HUES64 (cell line): ENCODE measurements around the gene CXCL6. TPM values are rescaled to one million over a fixed set of nuclear protein-coding genes. Genes with fewer than 3 reads are reported as not detected.
A peak's percentile ranks its signal among the peaks of the same experiment; 100 is the strongest.

Experiments used
- H3K27ac ChIP-seq: 2 replicates; pipeline ENCODE4 v1.7.0; 2013; ENCODE audit warnings: low read depth, low read length, inconsistent platforms
- H3K27me3 ChIP-seq: 2 replicates; pipeline ENCODE4 v1.6.1; 2013; ENCODE audit warnings: mild to moderate bottlenecking, low read length; ENCODE audit not compliant: insufficient read depth
- H3K36me3 ChIP-seq: 2 replicates; pipeline ENCODE4 v1.6.1; 2013; ENCODE audit warnings: mild to moderate bottlenecking, low read length; ENCODE audit not compliant: insufficient read depth
- H3K4me1 ChIP-seq: 2 replicates; pipeline ENCODE4 v1.6.1; 2013; ENCODE audit warnings: mild to moderate bottlenecking, low read length, moderate library complexity; ENCODE audit not compliant: insufficient read depth
- H3K4me3 ChIP-seq: 2 replicates; pipeline ENCODE4 v1.5.1; 2013; ENCODE audit warnings: mild to moderate bottlenecking, low read length, moderate library complexity
- H3K9ac ChIP-seq: 2 replicates; pipeline ENCODE4 v1.6.1; 2013; ENCODE audit warnings: mild to moderate bottlenecking, low read depth, low read length
- H3K9me3 ChIP-seq: 2 replicates; pipeline ENCODE4 v1.6.1; 2013; ENCODE audit warnings: low read depth, low read length; ENCODE audit not compliant: insufficient read depth
- WGBS: fragments of 150-250, 120-280 bp; methylation state at CpG from one replicate; pipeline ENCODE4 v1.1.7; 2013; ENCODE audit warnings: missing lambda C conversion rate; 5-methylcytosine and 5-hydroxymethylcytosine counted together
- polyA plus RNA-seq, 2 experiments: library from polyadenylated mRNA; stranded (reverse); fragments of 50-300 nt; gene quantifications; one replicate each; pipeline ENCODE4 v1.2.3, GENCODE V29; 2013

CXCL6 gene
- polyA plus RNA-seq (2013, experiment 1 of 2): 3.2 TPM
- polyA plus RNA-seq (2013, experiment 2 of 2): 4.7 TPM

GRCh38 chr4:73836373-73837279 is at the start of gene CXCL6:
Gene CXCL6, plus strand, starts transcription at chr4:73836678. Its CDS starts 73 bp downstream, at chr4:73836751.
- WGBS: 4% methylated on average over 40 of the region's 41 CpGs
- H3K27ac ChIP-seq: no peak within 1 kb of the TSS
- H3K9ac ChIP-seq: peak within 1 kb of the TSS; percentile 63
- H3K4me1 ChIP-seq: peaks cover 5% of the 10 kb centered on the region; the same call in 1 of the 2 replicates
- no peaks in the 10 kb centered on the region for H3K9me3 ChIP-seq
- no peaks in the 10 kb centered on the region for H3K36me3 ChIP-seq
- H3K27me3 ChIP-seq: peaks cover 30% of the 10 kb centered on the region
- H3K4me3 ChIP-seq: peak within 1 kb of the TSS; percentile 71

GRCh38 chr4:73788411-73788810 is 48.1 kb upstream of the CXCL6 start:
- no peak overlapping the region for H3K9ac ChIP-seq
- WGBS: 91% methylated on average over 2 of the region's 2 CpGs
- no peaks in the 10 kb centered on the region for H3K36me3 ChIP-seq
- H3K4me3 ChIP-seq: no peak overlapping the region
- no peaks in the 10 kb centered on the region for H3K9me3 ChIP-seq
- no peak overlapping the region for H3K27ac ChIP-seq
- H3K27me3 ChIP-seq: no peaks in the 10 kb centered on the region
- H3K4me1 ChIP-seq: no peaks in the 10 kb centered on the region

GRCh38 chr4:73798842-73799241 is 37.6 kb upstream of the CXCL6 start:
- Histone ChIP-seq H3K27me3 (no peaks in the 10 kb centered on the region), H3K9ac (no peak overlapping the region), H3K4me3 (no peak overlapping the region), H3K9me3 (no peaks in the 10 kb centered on the region), H3K36me3 (no peaks in the 10 kb centered on the region), H3K4me1 (no peaks in the 10 kb centered on the region), H3K27ac (no peak overlapping the region)

- no peaks in the 10 kb centered on the region for H3K27me3 ChIP-seq
- H3K9ac ChIP-seq: no peak overlapping the region
- H3K27ac ChIP-seq: no peak overlapping the region
- H3K4me1 ChIP-seq: no peaks in the 10 kb centered on the region
- WGBS: no CpG with 5 or more reads among the region's 2 CpGs
- no peaks in the 10 kb centered on the region for H3K9me3 ChIP-seq
- H3K36me3 ChIP-seq: no peaks in the 10 kb centered on the region
- no peak overlapping the region for H3K4me3 ChIP-seq
Measured at GRCh38 chr4:73800206-73800605, 36.3 kb upstream of the CXCL6 start.

GRCh38 chr4:73801692-73802091 is 34.8 kb upstream of the CXCL6 start:
- 96% methylated on average over 2 of the region's 2 CpGs for WGBS
- Histone ChIP-seq H3K27me3 (no peaks in the 10 kb centered on the region), H3K4me3 (no peak overlapping the region), H3K27ac (no peak overlapping the region), H3K36me3 (no peaks in the 10 kb centered on the region), H3K4me1 (no peaks in the 10 kb centered on the region), H3K9me3 (no peaks in the 10 kb centered on the region), H3K9ac (no peak overlapping the region)

GRCh38 chr4:73803213-73803612 is 33.3 kb upstream of the CXCL6 start:
- Histone ChIP-seq H3K9me3 (no peaks in the 10 kb centered on the region), H3K4me1 (no peaks in the 10 kb centered on the region), H3K36me3 (no peaks in the 10 kb centered on the region), H3K27ac (no peak overlapping the region), H3K27me3 (no peaks in the 10 kb centered on the region), H3K9ac (no peak overlapping the region), H3K4me3 (no peak overlapping the region)
- WGBS: 89% methylated on average over 3 of the region's 3 CpGs

GRCh38 chr4:73810191-73810590 is 26.3 kb upstream of the CXCL6 start:
- H3K4me1 ChIP-seq: no peaks in the 10 kb centered on the region
- H3K9me3 ChIP-seq: no peaks in the 10 kb centered on the region
- H3K27me3 ChIP-seq: no peaks in the 10 kb centered on the region
- no peak overlapping the region for H3K4me3 ChIP-seq
- no peaks in the 10 kb centered on the region for H3K36me3 ChIP-seq
- no peak overlapping the region for H3K9ac ChIP-seq
- 97% methylated on average over 3 of the region's 3 CpGs for WGBS
- no peak overlapping the region for H3K27ac ChIP-seq

GRCh38 chr4:73811841-73812240 is 24.6 kb upstream of the CXCL6 start:
- no peak overlapping the region for H3K4me3 ChIP-seq

GRCh38 chr4:73814679-73815078 is 21.8 kb upstream of the CXCL6 start:
- Histone ChIP-seq H3K9ac (no peak overlapping the region), H3K4me3 (no peak overlapping the region), H3K4me1 (no peaks in the 10 kb centered on the region), H3K36me3 (no peaks in the 10 kb centered on the region), H3K9me3 (no peaks in the 10 kb centered on the region), H3K27ac (no peak overlapping the region), H3K27me3 (no peaks in the 10 kb centered on the region)
- WGBS: 92% methylated on average over 1 of the region's 1 CpG

More at GRCh38 chr4:73811841-73812240, 24.6 kb upstream of the CXCL6 start:
- Histone ChIP-seq H3K9ac (no peak overlapping the region), H3K27me3 (no peaks in the 10 kb centered on the region), H3K9me3 (no peaks in the 10 kb centered on the region), H3K27ac (no peak overlapping the region), H3K36me3 (no peaks in the 10 kb centered on the region), H3K4me1 (no peaks in the 10 kb centered on the region)
- WGBS: 71% methylated on average over 1 of the region's 1 CpG

- no peaks in the 10 kb centered on the region for H3K36me3 ChIP-seq
- H3K4me1 ChIP-seq: no peaks in the 10 kb centered on the region
- H3K9me3 ChIP-seq: no peaks in the 10 kb centered on the region
- H3K4me3 ChIP-seq: no peak overlapping the region
- no peak overlapping the region for H3K27ac ChIP-seq
- H3K9ac ChIP-seq: no peak overlapping the region
- no peaks in the 10 kb centered on the region for H3K27me3 ChIP-seq
- WGBS: 100% methylated on average over 1 of the region's 1 CpG
Measured at GRCh38 chr4:73815145-73815544, 21.3 kb upstream of the CXCL6 start.

GRCh38 chr4:73816814-73817213 is 19.7 kb upstream of the CXCL6 start:
- no peaks in the 10 kb centered on the region for H3K4me1 ChIP-seq
- H3K36me3 ChIP-seq: no peaks in the 10 kb centered on the region
- WGBS: 86% methylated on average over 2 of the region's 3 CpGs
- H3K27me3 ChIP-seq: no peaks in the 10 kb centered on the region
- H3K9me3 ChIP-seq: no peaks in the 10 kb centered on the region
- no peak overlapping the region for H3K9ac ChIP-seq
- no peak overlapping the region for H3K27ac ChIP-seq
- H3K4me3 ChIP-seq: no peak overlapping the region
